Endothelial cell of hepatic sinusoid (primary cell): ENCODE data around the gene BCAP29.

Source experiments
- in situ Hi-C: cut with HindIII; loops from 2 replicates; pipeline ENCODE4 v1.10.0; 2017; ENCODE audit warnings: low sequenced_read_pairs

The BCAP29 gene

DNA sequence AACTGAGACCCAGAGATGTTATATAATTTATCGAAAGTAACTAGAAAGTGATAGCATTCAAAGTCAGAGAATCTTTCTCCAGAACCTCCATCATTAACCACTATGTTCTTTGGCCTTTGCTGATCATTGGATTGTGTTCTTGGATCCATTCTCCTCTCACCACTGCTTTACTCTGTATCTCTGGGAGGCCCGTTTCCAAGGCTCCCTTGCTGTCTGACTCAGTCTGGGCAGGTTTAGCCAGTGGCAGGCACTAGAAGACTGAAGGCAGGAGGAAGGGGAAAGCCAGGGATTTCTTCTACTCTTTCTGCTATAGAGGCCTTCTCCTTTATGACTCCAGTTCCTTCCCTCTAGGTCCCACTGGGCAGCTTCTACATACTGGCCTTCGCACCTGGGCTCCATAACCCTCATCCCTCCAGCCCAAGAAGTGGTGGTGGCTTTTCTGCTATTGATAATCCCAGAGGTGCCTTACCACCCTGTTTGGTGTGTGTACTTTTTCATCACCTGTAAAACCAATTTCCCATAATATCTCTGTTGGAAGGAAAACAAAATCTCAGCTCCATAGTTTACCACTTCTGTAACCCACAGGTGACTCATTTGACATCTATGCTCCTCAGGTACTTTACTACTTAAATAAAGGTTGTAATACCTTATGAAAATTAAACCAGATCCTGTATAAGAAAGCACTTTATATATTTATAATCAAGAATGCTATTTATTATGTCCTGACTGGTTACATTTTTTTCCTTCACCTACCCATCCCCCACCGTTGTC lies 36.0 kb downstream of the BCAP29 start:
- in situ Hi-C loops, result no loop called here

DNA sequence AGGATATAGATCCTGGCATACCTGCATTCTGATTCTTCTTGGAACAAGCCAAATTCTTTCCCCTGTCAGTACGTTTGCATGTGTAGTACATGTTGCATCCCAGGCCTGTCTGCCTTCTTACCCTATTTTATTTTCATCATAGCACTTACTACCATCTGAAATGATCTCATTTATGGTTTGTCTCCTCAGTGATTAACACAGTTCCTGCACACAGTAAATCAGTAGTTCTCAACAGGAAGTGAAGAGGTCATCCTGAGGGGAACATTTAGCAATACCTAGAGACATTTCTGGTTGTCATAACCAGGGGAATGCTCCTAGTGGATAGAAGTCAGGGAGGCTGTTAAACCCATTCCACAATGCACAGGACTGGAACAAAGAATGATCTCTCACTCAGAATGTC lies 42.4 kb downstream of the BCAP29 start:
- in situ Hi-C loops, result no loop called here

DNA sequence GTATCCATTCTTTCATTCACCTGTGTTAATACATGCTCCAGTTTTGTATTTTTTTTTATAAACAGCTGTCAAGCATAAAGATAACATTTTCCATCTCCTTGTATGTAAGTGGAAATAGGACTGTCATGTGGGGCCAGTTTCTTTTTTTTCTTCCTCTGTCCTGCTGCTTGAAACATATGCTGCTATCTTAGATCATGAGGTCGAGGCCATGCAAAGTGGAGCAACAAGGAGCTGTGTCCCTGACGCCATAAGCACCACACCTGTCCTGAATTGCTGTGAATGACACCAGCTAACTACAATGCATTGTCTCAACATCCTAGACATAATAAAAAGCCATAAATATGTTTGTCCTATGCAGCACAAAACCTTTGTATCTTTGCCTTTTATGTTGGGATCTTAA lies 42.8 kb downstream of the BCAP29 start:
- in situ Hi-C loops, result no loop called here

DNA sequence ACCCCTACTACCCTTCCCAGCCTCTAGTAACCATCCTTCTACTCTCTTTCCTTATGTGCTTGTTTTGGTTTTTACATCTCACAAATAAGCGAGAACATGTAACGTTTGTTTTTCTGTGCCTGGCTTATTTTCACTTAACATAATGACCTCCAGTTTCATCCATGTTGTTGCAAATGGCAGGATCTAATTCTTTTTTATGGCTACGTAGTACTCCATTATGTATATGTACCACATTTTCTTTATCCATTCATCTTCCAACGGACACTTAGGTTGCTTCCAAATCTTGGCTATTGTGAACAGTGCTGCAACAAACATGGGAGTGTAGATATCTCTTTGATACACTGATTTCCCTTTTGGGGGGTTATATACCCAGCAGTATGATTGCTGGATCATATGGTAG lies 47.0 kb downstream of the BCAP29 start:
- in situ Hi-C loops, result no loop called here

DNA sequence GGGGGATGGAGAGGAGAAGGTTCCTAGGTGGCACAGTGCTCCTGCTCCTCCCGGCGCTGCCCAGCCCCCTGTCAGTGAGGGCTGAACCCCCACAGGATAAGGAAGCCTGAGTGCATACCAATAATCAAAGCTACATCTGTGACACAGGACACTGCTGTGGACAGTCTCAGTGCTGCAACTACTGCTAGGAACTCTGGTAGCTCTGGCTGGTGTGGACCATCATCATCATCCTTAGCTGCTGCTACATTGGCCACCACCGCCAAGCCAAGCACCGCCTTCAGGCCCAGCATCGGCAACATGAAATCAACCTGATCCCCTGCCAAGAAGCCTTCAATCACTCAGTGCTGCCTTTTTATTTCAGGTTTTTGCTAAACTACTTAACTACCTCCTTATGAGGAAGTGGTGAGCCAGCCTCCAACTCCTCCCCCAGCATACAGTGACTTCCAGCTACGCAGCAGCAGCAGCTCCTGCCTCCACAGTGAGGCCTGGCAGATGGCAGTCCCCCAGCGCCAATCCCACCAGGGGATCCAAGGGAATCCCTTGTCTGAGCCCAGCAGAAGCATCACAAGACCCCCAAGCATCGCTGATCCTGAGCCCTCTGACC lies 48.5 kb downstream of the BCAP29 start:
- in situ Hi-C loops, result no loop called here

DNA sequence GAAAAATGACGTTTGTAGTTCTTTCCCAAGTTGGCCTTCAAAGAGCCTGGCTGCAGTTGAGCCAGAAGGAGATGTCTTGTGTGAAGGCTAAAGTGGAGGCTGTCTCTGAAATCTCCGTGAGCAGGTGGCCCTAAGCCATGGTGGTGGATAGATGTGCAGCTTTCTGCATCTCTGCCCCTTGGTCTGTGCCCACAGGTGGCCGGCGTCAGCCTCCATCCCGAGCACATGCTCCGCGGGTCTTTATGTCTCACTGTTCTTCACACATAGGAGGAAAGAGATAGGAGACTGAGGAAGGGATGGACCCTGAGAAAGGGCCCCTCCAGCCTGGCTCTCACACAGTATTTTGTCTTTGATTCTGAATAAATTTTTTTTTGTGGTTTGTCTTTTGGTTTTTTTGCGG lies 50.3 kb downstream of the BCAP29 start:
- in situ Hi-C loops, result no loop called here

DNA sequence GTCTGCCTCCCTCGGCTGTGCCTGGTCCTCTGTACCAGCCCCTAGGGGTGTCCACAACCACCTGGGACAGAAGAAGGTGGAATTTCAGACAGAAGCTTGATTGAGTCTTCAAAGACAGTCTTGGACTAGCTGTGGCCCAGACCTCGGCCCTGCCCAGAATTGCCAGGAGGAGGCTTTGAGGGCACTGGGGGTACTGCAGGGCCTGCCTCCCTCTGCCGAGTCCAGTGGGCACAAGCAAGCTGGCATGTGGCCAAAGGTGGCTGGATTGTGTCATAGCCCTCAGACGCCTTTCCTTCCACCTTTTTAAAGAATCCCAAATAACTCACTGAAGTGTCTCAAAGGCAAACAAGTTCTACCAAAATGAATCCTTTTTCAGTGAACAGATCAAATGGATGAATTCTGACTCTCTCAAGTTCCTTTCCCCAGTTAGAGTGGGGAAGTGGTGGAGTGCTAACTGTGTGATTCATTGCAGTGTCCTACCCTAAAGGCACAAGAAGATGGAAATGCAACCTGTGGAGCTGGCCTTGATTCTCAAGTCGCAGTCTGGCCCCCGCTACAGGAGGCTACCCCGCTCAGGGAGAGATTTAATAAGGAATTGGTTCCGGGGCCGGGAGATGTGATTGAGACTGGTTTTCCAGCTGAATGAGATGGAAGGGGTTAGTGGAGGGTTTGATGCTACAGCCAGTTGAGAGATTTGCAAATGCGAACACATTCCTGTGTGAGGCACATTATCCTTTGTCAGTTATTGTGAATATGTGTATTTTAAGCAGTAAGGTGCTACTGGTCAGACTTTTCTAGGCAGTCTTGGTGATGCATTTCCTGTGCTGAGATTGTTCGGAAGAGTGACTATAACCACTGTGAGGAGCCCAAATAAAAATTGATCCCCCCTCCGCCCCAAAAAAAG lies 51.8 kb downstream of the BCAP29 start:
- in situ Hi-C loops, result no loop called here

DNA sequence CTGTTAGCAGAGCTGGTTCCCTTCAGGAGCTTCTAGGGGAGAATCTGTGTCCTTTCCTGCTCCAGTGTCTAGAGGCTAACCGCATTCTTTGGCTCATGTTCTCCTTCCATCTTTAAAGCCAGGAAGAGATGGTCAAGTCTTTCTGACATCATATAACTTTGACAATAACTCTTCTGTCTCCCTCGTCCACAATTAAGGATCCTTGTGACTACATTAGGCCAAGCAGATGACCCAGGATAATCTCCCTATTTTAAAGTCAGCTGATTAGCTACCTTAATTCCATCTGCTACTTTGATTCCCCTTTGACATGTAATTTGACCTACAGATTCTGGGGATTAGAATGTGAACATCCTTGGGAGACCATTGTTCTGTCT lies 52.4 kb downstream of the BCAP29 start:
- in situ Hi-C loops, result no loop called here

DNA sequence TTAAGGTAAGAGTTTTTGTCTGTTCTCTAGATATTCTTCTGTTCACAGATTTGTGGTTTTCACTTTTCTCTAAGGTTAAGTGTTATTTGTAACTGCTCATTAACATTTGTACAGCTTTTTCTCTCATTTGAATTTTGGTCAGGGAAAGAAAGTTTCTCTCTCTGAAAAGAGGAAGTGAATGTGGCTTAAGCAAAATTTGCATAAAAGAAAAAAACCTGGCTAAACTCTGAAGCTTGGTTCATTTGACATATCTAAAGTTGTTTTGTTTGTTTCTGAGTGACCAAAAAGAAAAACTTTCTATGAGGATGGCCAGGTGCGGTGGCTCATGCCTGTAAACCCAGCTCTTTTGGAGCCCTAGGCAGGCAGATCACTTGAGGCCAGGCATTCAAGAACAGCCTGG lies 58.5 kb downstream of the BCAP29 start:
- in situ Hi-C loops, result loop anchor here (5.0 kb wide), 1 partner anchor 39 kb away; no protein-coding TSS in a partner anchor

DNA sequence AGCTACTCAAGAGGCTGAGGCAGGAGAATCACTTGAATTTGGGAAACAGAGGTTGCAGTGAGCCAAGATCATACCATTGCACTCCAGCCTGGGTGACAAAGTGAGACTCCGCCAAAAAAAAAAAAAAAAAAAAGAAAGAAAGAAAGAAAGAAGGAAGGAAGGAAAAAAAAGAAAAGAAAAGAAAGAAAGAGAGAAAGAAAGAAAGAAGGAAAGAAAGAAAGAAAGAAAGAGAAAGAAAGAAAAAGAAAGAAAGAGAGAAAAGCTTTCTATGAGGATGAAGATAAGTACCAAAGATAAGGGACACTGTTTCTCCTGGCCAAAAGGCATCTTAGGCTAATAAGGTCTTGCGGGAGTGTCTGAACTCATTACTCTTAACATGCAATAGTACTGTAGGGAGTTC lies 59.0 kb downstream of the BCAP29 start:
- in situ Hi-C loops, result loop anchor here (5.0 kb wide), 1 partner anchor 38 kb away; no protein-coding TSS in a partner anchor

DNA sequence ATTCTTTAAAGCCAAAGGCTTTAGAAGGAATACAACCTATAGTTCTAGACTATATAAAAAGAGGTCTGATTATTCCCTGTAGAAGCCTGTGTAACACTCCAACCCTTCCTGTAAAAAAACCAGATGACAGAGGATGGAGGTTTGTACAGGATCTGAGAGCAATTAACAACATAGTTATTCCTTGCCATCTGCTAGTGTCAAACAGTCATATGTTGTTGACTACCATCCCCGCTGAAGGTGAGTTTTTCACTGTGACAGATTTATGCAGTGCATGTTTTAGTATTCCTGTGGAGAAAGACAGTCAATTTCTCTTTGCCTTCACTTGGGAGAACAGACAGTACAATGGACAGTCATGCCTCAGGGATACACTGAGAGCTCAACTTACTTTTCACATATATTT lies 61.6 kb downstream of the BCAP29 start:
- in situ Hi-C loops, result loop anchor here (5.0 kb wide), 1 partner anchor 86 kb away; no protein-coding TSS in a partner anchor

DNA sequence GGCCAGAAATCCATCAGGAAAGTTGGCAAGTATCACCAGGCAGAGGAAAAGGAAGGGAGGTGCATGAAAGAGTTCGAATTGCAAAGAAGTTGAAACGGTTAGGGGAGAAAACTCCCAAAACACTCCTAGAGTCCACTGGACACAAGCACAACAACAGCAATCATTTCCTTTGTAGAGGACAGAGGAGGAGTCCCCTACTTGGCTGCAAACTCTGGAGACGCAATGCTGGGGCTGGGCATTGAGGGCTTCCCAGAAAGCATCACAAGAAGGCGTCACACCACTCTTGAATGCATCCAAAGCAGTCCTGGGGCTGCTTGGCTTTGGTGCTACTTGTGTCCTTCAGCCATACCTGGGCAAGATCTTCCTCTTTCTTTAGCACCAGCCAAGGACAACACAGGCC lies 62.5 kb downstream of the BCAP29 start:
- in situ Hi-C loops, result loop anchor here (5.0 kb wide), 1 partner anchor 85 kb away; no protein-coding TSS in a partner anchor

DNA sequence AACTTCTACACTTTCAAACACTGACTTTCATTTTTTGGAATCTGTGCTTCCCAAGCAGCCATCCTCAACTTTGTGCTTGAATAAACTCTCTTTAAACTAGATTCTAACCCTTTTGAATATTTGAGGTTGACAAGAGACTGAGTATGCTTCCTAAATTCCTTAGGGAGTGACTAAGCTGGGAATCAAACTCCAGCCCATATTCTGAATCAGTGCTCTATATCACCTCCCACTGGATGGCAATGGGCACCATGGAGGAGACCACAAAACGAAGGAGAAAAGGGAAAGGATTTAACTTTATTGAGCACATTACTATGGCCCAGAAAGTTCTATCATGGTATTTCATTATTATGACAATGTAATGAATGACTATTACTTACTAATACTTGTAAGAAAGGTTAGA lies 63.4 kb downstream of the BCAP29 start:
- in situ Hi-C loops, result loop anchor here (5.0 kb wide), 1 partner anchor 84 kb away; no protein-coding TSS in a partner anchor

DNA sequence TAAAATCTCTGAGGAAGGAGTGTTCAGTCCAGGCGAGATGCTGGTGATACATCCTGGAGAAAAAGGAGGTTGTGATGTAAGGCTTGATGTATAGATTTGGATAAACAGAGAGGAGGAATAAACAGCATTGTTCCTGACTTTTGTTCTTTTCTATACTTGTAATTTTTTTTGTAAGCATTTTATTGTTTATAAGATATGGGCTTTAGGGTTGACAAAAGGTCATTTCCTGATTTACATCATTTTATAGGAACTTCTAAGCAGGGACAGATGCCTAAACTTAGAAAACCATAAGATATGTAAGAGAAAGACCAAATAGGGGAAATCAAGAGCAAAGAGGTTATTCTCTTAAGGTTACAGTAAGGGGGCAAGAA lies 63.9 kb downstream of the BCAP29 start:
- in situ Hi-C loops, result loop anchor here (5.0 kb wide), 1 partner anchor 83 kb away; no protein-coding TSS in a partner anchor

DNA sequence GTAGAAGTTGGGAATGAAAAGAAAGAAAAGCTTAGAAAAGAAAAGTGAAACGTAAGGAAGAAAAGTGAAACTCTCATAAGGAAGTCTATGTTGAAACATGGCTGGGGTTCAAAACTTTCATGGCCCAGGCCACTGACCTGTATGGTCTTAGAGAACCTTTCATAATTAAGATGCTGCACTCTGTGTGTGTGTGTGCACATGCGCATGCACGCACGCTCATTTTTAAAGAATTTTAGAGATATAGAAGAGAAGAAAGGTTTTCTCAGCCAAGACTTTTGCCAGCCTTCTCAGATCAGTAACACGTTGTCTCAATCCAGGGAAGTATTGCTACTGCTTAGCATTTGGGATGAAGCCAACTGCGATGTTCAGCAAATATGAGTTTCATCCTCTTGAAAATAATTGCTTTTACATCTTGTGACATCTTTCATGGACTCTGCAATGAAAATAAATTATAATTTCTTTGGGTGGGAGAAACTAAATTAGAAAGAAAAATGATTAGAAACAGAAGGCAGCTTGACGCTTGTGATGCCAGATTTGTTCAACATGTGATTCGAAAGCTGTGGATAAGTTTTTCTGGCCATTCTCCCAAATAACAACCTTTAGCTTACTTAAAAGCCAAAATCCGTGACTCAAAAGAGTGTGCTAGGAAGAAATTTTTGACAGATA lies 64.4 kb downstream of the BCAP29 start:
- in situ Hi-C loops, result loop anchor here (5.0 kb wide), 1 partner anchor 83 kb away; no protein-coding TSS in a partner anchor

DNA sequence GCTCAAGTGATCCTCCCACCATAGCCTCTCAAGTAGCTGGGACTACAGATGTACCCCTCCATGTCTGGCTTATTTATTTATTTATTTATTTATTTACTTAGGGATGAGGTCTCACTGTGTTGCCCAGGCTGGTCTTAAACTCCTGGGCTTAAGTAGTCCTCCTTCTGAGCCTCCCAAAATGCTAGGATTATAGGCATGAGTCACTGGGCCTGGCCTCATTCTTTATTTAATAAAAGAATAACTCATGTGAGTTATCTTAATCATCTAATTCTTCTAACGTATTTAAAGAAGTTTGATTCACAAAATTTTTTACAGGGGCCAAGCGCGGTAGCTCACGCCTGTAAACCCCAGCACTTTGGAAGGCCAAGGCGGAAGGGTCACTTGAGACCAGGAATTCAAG lies 72.6 kb downstream of the BCAP29 start:
- in situ Hi-C loops, result no loop called here

DNA sequence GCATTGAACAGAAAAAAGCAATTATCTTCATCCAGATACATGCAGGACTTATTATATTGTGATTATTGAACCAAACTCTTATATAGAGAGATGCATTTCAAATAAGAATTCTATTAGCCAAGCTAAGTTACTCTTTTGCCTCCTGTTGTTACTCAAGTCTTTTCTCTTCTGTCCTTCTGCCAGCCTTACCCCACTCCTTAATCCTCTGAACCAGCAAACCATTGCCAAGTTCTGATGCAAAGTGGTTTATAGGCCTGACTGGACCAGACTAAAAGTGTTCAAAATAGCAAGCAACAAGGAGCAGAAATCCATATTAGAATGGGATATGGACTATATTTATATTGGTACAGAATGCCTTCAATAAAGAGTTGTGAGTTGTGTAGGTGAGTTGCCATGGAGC lies 78.4 kb downstream of the BCAP29 start:
- in situ Hi-C loops, result no loop called here

DNA sequence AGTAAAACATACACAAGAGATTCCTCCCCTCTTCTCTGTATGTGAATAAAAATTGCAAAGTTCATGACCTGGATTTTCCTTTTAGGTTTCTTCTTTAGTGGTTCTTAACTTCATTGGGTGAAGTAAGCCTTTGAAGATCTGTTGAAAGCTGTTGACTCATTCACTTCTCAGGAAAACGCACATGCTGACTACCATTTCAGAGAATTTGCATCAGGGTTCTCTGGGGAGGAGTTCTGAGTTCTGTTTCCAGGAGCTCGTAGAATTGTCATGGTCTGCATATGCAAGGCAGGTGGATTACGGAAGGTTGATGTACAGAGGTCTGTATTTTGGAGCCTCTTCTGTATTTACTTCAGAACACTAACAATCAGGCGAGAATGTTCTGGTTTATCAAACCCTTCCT lies 79.6 kb downstream of the BCAP29 start:
- in situ Hi-C loops, result no loop called here

DNA sequence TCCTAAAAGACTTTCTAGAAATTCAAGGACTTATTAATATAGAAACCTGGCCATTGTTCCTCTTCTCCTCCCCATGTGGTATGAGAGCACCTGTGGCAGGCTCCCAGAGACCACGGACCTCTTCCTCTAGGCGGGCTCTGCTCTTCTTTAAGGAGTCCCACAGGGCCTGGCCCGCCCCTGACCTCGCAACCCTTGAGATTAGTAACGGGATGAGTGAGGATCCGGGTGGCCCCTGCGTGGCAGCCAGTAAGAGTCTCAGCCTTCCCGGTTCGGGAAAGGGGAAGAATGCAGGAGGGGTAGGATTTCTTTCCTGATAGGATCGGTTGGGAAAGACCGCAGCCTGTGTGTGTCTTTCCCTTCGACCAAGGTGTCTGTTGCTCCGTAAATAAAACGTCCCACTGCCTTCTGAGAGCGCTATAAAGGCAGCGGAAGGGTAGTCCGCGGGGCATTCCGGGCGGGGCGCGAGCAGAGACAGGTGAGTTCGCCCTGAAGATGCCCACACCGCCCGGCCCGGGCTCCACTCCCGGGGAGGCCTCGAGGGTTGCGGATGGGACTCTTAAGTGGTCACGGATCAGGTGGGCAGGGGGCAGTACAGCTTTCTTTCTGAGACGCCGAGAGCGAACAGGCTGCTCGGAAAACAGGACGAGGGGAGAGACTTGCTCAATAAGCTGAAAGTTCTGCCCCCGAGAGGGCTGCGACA lies 80.5 kb downstream of the BCAP29 start, which contains the start of gene SLC26A4:
TSS of gene SLC26A4 (plus strand) at position 448 of the 700 bp plus-strand sequence. CDS start 814 bp downstream, outside the sequence.
- in situ Hi-C loops, result no loop called here
